HG02642 (cell line): Measurements from ENCODE around the gene MBD5.

ENCODE experiments used
- ATAC-seq: cut with Tn5 transposase; IDR thresholded peaks from one replicate; pipeline ENCODE4 v1.9.1; 2021; ENCODE audit warnings: mild to moderate bottlenecking; ENCODE audit not compliant: unreplicated experiment, poor library complexity

MBD5 gene

GRCh38 chr2:148292431-148292830 is 271.5 kb downstream of the MBD5 start:
- ATAC-seq, result no peak

GRCh38 chr2:148298196-148298595 is 277.3 kb downstream of the MBD5 start:
- no peak for ATAC-seq

- ATAC-seq, result no peak
These were observed 278.7 kb downstream of the MBD5 start for GRCh38 chr2:148299616-148300015.

GRCh38 chr2:148300544-148300943 is 279.7 kb downstream of the MBD5 start:
- ATAC-seq, result no peak

GRCh38 chr2:148301362-148301761 is 280.5 kb downstream of the MBD5 start:
- no peak for ATAC-seq

- ATAC-seq, result no peak
These were observed 281.6 kb downstream of the MBD5 start for GRCh38 chr2:148302526-148302925.

GRCh38 chr2:148303161-148303560 is 282.3 kb downstream of the MBD5 start:
- no peak for ATAC-seq

GRCh38 chr2:148305476-148305875 is 284.6 kb downstream of the MBD5 start:
- no peak for ATAC-seq

GRCh38 chr2:148306027-148306426 is 285.1 kb downstream of the MBD5 start:
- no peak for ATAC-seq

- ATAC-seq, result no peak
These were observed 296.7 kb downstream of the MBD5 start for GRCh38 chr2:148317598-148317997.

- ATAC-seq, result no peak
These were observed 317.6 kb downstream of the MBD5 start for GRCh38 chr2:148338541-148338940.

- ATAC-seq, result no peak
These were observed 321.2 kb downstream of the MBD5 start for GRCh38 chr2:148342086-148342485.

GRCh38 chr2:148350199-148350598 is 329.3 kb downstream of the MBD5 start:
- no peak for ATAC-seq

- no peak for ATAC-seq
These were observed 330.7 kb downstream of the MBD5 start for GRCh38 chr2:148351437-148352143.

GRCh38 chr2:148358375-148358774 is 337.5 kb downstream of the MBD5 start:
- no peak for ATAC-seq

GRCh38 chr2:148360662-148361061 is 339.8 kb downstream of the MBD5 start:
- ATAC-seq, result no peak

- ATAC-seq, result no peak
These were observed 341.4 kb downstream of the MBD5 start for GRCh38 chr2:148362144-148362796.

GRCh38 chr2:148375214-148375613 is 354.3 kb downstream of the MBD5 start:
- no peak for ATAC-seq

- no peak for ATAC-seq
These were observed 370.4 kb downstream of the MBD5 start for GRCh38 chr2:148391324-148391723.

- no peak for ATAC-seq
These were observed 381.9 kb downstream of the MBD5 start for GRCh38 chr2:148402786-148403185.

- no peak for ATAC-seq
These were observed 390.0 kb downstream of the MBD5 start for GRCh38 chr2:148410899-148411298.

- no peak for ATAC-seq
These were observed 395.4 kb downstream of the MBD5 start for GRCh38 chr2:148416248-148416647.
